A549 treated with GW870086 at 1 μM for 4 hours (cell line): ENCODE results near the gene STMN3. TPM values are rescaled to one million over a fixed set of nuclear protein-coding genes. Genes with fewer than 3 reads are reported as not detected.

ENCODE experiments used
- total RNA-seq: library from RNA; stranded (reverse); fragments of 200-300 nt; extraction: Qiagen RNA extraction; gene quantifications from 5 replicates; pipeline ENCODE4 v1.2.3, GENCODE V29; 2022; ENCODE audit warnings: low read depth

The STMN3 gene
- 8.1 to 11.1 TPM (median 10.3 TPM) in 5 replicates for total RNA-seq

DNA sequence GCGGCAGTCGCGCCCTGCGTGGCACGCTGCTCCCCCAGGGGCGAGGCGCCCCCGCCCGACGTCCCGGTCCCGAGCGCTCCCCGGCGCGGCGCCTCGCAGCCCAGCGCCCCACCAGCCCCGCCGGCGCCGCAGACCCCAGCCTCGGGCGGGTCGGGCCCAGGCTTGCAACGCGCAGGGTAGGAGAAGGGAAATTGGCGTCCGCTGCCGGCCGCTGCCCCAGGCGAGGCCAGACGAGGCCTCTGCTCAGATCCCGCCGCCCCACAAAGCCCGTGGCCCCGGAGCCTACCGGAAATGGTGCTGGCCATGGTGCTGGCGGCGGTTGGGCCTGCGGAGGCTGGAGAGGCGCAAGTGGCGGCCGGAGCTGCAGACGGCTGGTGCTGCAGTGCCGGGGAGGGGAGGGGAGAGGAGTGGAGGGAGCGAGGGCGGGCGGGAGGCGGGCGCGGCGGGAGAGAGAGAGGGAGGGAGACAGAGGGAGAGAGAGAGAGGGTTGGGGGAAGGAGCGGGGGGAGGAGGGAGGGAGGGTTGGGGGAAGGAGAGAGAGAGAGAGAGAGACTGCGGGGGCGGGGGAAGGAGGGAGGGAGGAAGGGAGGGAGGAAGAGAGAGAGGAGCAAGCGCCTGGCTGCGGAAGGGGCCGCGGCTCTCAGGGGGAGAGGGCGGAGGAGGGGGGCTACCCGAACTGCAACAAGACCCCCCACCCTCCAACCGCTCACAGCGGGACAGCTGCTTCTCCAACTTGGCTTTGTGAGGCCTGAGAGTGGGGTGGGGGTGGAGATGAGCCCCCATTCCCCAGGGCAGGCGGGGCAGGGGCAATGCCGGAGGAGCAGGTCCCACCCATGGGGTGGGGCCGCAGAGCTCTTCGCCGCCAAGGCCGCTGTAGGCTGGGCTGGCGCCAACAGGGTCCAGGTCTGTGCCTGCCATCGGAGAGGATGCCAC lies at the start of gene STMN3:
Gene STMN3, minus strand, starts transcription at position 384 of the 933 bp plus-strand sequence. Its CDS starts 79 bp downstream, at position 305.

DNA sequence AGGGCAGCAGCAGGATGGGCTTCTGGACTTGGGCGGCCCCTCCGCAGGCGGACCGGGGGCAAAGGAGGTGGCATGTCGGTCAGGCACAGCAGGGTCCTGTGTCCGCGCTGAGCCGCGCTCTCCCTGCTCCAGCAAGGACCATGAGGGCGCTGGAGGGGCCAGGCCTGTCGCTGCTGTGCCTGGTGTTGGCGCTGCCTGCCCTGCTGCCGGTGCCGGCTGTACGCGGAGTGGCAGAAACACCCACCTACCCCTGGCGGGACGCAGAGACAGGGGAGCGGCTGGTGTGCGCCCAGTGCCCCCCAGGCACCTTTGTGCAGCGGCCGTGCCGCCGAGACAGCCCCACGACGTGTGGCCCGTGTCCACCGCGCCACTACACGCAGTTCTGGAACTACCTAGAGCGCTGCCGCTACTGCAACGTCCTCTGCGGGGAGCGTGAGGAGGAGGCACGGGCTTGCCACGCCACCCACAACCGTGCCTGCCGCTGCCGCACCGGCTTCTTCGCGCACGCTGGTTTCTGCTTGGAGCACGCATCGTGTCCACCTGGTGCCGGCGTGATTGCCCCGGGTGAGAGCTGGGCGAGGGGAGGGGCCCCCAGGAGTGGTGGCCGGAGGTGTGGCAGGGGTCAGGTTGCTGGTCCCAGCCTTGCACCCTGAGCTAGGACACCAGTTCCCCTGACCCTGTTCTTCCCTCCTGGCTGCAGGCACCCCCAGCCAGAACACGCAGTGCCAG lies 43.6 kb upstream of the STMN3 start, which contains the start of gene TNFRSF6B:
Gene TNFRSF6B, plus strand, starts transcription at position 25 of the 729 bp plus-strand sequence. Its CDS starts 116 bp downstream, at position 141.

DNA sequence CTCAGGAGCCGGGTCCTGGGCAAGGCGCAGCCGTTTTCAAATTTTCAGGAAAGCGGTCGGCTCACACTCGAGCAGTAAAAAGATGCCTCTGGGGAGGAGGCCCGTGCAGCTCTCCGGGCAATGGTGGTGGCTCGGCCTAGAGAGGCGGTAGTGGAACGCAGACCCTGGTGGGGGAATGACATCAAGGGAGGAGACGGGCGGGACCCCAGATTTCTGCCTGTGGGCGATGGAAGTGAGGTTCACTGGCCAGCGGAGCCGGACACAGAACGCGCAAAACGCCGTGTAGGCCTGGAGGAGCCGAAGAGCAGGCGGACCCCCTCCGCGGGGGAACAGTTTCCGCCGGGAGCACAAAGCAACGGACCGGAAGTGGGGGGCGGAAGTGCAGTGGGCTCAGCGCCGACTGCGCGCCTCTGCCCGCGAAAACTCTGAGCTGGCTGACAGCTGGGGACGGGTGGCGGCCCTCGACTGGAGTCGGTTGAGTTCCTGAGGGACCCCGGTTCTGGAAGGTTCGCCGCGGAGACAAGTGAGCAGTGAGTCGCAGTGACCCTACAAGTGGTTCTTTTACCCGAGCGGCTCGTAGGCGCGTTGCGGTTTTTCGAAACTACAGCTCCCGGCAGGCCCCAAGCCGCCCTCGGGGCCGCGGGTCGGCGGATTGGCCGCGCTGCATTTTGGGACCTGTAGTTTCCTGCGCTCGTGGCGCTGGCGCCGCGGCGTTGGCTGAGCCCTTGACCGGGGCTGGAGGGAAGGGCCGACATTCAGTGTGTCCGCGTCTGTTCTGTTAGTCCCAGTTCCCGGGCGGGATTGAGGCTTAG lies 4.9 kb upstream of the STMN3 start, which contains the start of gene RTEL1:
Gene RTEL1, plus strand, starts transcription at position 376 of the 812 bp plus-strand sequence. CDS start 1,091 bp downstream, outside the sequence.

DNA sequence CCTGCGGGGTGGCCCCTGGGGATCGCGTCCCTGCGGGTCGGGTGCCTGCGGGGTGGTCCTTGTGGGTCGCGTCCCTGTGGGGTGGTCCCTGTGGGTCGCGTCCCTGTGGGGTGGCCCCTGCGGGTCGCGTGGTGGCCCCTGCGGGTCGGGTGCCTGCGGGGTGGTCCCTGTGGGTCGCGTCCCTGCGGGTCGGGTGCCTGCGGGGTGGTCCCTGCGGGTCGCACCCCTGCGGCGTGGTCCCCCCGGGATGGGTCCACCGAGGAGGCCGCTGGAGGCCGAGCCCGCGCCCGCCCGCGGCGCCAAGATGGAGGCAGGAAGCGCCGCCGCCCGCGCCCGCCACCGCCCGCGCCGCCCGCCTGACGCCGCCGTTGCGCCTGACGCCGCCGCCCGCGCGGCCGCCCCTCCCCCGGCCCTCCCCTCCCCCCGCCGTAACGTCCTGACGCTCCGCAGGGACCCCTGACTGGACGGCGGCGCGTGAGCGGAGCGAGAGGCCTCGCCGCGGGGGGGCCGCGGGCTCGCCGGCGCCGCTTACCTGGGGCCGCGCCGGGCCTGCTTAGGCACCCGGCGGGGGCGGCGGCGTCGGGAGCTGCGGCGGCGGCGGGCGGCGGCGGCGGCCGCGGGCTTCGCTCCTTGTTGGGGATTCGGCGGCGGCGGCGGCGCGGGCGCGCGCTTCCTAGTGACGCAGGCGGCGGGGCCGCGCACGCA lies 26.6 kb downstream of the STMN3 start, which contains the start of gene GMEB2:
Gene GMEB2, minus strand, starts transcription at position 678 of the 705 bp plus-strand sequence. CDS start 7,704 bp downstream, outside the sequence.

Other genes starting within 250 kb of the STMN3 start
- 0.58 to 0.93 TPM (median 0.67 TPM) in 5 replicates for gene KCNQ2, start 180.8 kb downstream of the STMN3 start, total RNA-seq
- gene EEF1A2, start 154.3 kb downstream of the STMN3 start, total RNA-seq: 140 to 176 TPM (median 147 TPM) in 5 replicates
- 275 to 371 TPM (median 312 TPM) in 5 replicates for gene PPDPF, start 132.7 kb downstream of the STMN3 start, total RNA-seq
- 2.5 to 3.1 TPM (median 2.9 TPM) in 5 replicates for gene PTK6, start 116.0 kb downstream of the STMN3 start, total RNA-seq
- gene SRMS, start 105.7 kb downstream of the STMN3 start, total RNA-seq: 0.10 to 0.15 TPM in 2 of 5 replicates, not detected in the others
- gene FNDC11, start 99.3 kb downstream of the STMN3 start, total RNA-seq: 0.13 to 0.54 TPM (median 0.21 TPM) in 5 replicates
- 13.9 to 22.2 TPM (median 21.1 TPM) in 5 replicates for gene HELZ2, start 79.2 kb downstream of the STMN3 start, total RNA-seq
- 8.6 to 10.9 TPM (median 10.3 TPM) in 5 replicates for gene GMEB2, start 26.3 kb downstream of the STMN3 start, total RNA-seq
- 4.5 to 8.8 TPM (median 7.1 TPM) in 5 replicates for gene RTEL1, start 4.9 kb upstream of the STMN3 start, total RNA-seq
- 0.14 to 0.95 TPM (median 0.74 TPM) in 4 of 5 replicates, not detected in the other for gene TNFRSF6B, start 43.2 kb upstream of the STMN3 start, total RNA-seq
- gene ARFRP1, start 54.6 kb upstream of the STMN3 start, total RNA-seq: 31.8 to 43.5 TPM (median 36.1 TPM) in 5 replicates
- gene ZGPAT, start 54.6 kb upstream of the STMN3 start, total RNA-seq: 22.2 to 29.4 TPM (median 28.1 TPM) in 5 replicates
- 3.9 to 9.6 TPM (median 8.7 TPM) in 5 replicates for gene LIME1, start 83.2 kb upstream of the STMN3 start, total RNA-seq
- 62.3 to 102 TPM (median 97.2 TPM) in 5 replicates for gene SLC2A4RG, start 86.4 kb upstream of the STMN3 start, total RNA-seq
- gene ZBTB46, start 177.8 kb upstream of the STMN3 start, total RNA-seq: 0.66 to 0.86 TPM (median 0.78 TPM) in 5 replicates
- gene ABHD16B, start 208.1 kb upstream of the STMN3 start, total RNA-seq: not detected in 5 replicates
- 126 to 136 TPM (median 130 TPM) in 5 replicates for gene TPD52L2, start 211.8 kb upstream of the STMN3 start, total RNA-seq
- 23.7 to 30.3 TPM (median 28.4 TPM) in 5 replicates for gene DNAJC5, start 241.7 kb upstream of the STMN3 start, total RNA-seq